PFSK-1 (cell line): ENCODE results near the gene TPK1.

Experiments
- POLR2AphosphoS5 ChIP-seq: IDR thresholded peaks from 2 replicates; pipeline ENCODE4 v1.6.1; 2012; ENCODE audit warnings: low read depth, mild to moderate bottlenecking, control low read depth, low read length, moderate library complexity
- SIN3A ChIP-seq: IDR thresholded peaks from 2 replicates; pipeline ENCODE4 v1.6.1; 2012; ENCODE audit warnings: mild to moderate bottlenecking, low read length, moderate library complexity, borderline replicate concordance; ENCODE audit not compliant: insufficient read depth
- TAF1 ChIP-seq: IDR thresholded peaks from 2 replicates; pipeline ENCODE4 v1.6.1; 2012; ENCODE audit warnings: low read length, control low read depth, borderline replicate concordance; ENCODE audit not compliant: insufficient read depth

GRCh38 chr7:144771927-144772326 lies 63.9 kb downstream of the TPK1 start:
- no peak for TF ChIP-seq POLR2AphosphoS5
- TF ChIP-seq TAF1: no peak
- no peak for TF ChIP-seq SIN3A
